Measurements from ENCODE around the gene KIFAP3. TPM values are rescaled to one million over a fixed set of nuclear protein-coding genes. Genes with fewer than 3 reads are reported as not detected.
"Not testable (repeated sequence)": the region's sequence is repeated elsewhere in the genome, so short reads cannot be mapped to it uniquely, and the experiment has no call there.

KIFAP3 gene
- total RNA-seq, 2 experiments from 2014 or later: 10.5 to 12.5 TPM

DNA sequence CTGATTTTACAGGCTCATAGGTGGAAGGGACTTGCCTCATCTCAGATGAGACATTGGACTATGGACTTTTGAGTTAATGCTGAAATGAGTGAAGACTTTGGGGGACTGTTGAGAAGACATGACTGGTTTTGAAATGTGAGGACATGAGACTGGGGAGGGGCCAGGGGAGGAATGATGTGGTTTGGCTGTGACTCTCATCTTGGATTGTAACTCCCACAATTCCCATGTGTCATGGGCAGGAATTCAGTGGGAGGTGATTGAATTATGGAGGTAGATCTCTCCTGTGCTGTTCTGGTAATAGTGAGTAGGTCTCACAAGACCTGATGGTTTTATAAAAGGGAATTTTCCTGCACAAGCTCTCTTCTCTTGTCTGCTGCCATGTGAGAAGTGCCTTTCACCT is 201.6 kb downstream of the KIFAP3 start:
- Histone ChIP-seq H4K20me1 (ENCODE audit: insufficient read depth, low read length) (no peaks in the 10 kb centered on the region), H2AFZ (ENCODE audit: low read length) (no peak overlapping the region), H3K4me2 (ENCODE audit: low read length) (no peak overlapping the region), H3K79me2 (ENCODE audit: insufficient read depth, low read depth, low read length) (no peaks in the 10 kb centered on the region), H3K36me3 (ENCODE audit: insufficient read depth, low read length) (peaks cover 91% of the 10 kb centered on the region), H3K4me1 (ENCODE audit: insufficient read depth, low read length, poor library complexity, severe bottlenecking) (peaks cover 6% of the 10 kb centered on the region), H3K27ac (ENCODE audit: low read depth, low read length, poor library complexity, severe bottlenecking) (no peak overlapping the region), H3K9me2 (ENCODE audit: insufficient read depth, low read length) (no peaks in the 10 kb centered on the region), H3K4me3 (ENCODE audit: low read depth, low read length, poor library complexity, severe bottlenecking) (no peak overlapping the region), H3K9me3 (ENCODE audit: low read length) (no peaks in the 10 kb centered on the region)
- intact Hi-C loops (cut with micrococcal nuclease; ENCODE audit: unreplicated experiment): no loop called here
- CTCF ChIA-PET (ENCODE audit: unreplicated experiment): no interaction called here
- TF ChIP-seq EZH2phosphoT487 (IDR thresholded peaks at IDR 0.05; ENCODE audit: borderline replicate concordance, low read depth, low read length): no peak
- TF ChIP-seq, protein P1, sequence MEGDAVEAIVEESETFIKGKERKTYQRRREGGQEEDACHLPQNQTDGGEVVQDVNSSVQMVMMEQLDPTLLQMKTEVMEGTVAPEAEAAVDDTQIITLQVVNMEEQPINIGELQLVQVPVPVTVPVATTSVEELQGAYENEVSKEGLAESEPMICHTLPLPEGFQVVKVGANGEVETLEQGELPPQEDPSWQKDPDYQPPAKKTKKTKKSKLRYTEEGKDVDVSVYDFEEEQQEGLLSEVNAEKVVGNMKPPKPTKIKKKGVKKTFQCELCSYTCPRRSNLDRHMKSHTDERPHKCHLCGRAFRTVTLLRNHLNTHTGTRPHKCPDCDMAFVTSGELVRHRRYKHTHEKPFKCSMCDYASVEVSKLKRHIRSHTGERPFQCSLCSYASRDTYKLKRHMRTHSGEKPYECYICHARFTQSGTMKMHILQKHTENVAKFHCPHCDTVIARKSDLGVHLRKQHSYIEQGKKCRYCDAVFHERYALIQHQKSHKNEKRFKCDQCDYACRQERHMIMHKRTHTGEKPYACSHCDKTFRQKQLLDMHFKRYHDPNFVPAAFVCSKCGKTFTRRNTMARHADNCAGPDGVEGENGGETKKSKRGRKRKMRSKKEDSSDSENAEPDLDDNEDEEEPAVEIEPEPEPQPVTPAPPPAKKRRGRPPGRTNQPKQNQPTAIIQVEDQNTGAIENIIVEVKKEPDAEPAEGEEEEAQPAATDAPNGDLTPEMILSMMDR (conservative IDR thresholded peaks at IDR 0.05; ENCODE audit: low read length): no peak
- POLR2A ChIA-PET: interaction anchor here (0.6 to 0.7 kb wide), 2 partner anchors 183 to 1948 kb away, joined by 3 read pairs; no protein-coding TSS in a partner anchor
- no TSS peak for BruUV-seq (replicated peaks)
- DNase-seq (ENCODE audit: low spot score): no peak

DNA sequence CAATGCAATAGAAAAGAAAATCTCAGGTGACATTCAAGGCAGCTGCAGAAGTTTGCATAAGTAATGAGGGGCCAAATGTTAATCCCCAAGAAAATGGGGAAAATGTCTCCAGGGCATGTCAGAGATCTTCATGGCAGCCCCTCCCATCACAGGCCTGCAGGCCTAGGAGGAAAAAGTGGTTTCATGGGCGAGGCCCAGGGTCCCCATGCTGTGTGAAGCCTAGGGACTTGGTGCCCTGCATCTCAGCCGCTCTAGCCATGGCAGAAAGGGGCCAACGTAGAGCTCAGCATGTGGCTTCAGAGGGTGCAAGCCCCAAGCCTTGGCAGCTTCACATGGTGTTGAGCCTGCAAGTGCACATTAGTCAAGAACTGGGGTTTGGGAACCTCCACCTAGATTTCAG is 202.5 kb downstream of the KIFAP3 start:
- H3K4me3 ChIP-seq (ENCODE audit: low read depth, low read length, poor library complexity, severe bottlenecking); H3K79me2 ChIP-seq (ENCODE audit: insufficient read depth, low read depth, low read length); H3K9me2 ChIP-seq (ENCODE audit: insufficient read depth, low read length); H3K4me1 ChIP-seq (ENCODE audit: insufficient read depth, low read length, poor library complexity, severe bottlenecking); DNase-seq (ENCODE audit: low spot score); H3K9me3 ChIP-seq (ENCODE audit: low read length); intact Hi-C loops (cut with micrococcal nuclease; ENCODE audit: unreplicated experiment); H4K20me1 ChIP-seq (ENCODE audit: insufficient read depth, low read length); H3K27ac ChIP-seq (ENCODE audit: low read depth, low read length, poor library complexity, severe bottlenecking); BruUV-seq (replicated peaks); H2AFZ ChIP-seq (ENCODE audit: low read length); CTCF ChIA-PET (ENCODE audit: unreplicated experiment); POLR2A ChIA-PET; H3K4me2 ChIP-seq (ENCODE audit: low read length): not testable (repeated sequence)
- peaks cover 95% of the 10 kb centered on the region for H3K36me3 ChIP-seq (ENCODE audit: insufficient read depth, low read length)

Small RNA genes lying within 50 kb of the gene (small RNA-seq; reads per million reads assigned to genes)
- not detected for gene MRPS10P1

Other genes with a start within 250 kb of the KIFAP3 start
- gene SCYL3, start 180.8 kb downstream of the KIFAP3 start, total RNA-seq (2014; rRNA removed; shearing (Covaris generic)): 5.9 and 7.3 TPM in 2 replicates
- 6.2 and 7.6 TPM in 2 replicates for gene SCYL3, start 180.8 kb downstream of the KIFAP3 start, total RNA-seq (2022)
- gene NTMT2, start 71.3 kb upstream of the KIFAP3 start, total RNA-seq (2014; rRNA removed; shearing (Covaris generic)): not detected in 2 replicates
- gene NTMT2, start 71.3 kb upstream of the KIFAP3 start, total RNA-seq (2022): not detected in 2 replicates

Data from OCI-LY7 (cell line).